Measurements from ENCODE around the gene MINDY4. TPM values are rescaled to one million over a fixed set of nuclear protein-coding genes. Genes with fewer than 3 reads are reported as not detected.

Gene MINDY4
- polyA plus RNA-seq, 2 donors, result 1.3 to 1.4 TPM

DNA sequence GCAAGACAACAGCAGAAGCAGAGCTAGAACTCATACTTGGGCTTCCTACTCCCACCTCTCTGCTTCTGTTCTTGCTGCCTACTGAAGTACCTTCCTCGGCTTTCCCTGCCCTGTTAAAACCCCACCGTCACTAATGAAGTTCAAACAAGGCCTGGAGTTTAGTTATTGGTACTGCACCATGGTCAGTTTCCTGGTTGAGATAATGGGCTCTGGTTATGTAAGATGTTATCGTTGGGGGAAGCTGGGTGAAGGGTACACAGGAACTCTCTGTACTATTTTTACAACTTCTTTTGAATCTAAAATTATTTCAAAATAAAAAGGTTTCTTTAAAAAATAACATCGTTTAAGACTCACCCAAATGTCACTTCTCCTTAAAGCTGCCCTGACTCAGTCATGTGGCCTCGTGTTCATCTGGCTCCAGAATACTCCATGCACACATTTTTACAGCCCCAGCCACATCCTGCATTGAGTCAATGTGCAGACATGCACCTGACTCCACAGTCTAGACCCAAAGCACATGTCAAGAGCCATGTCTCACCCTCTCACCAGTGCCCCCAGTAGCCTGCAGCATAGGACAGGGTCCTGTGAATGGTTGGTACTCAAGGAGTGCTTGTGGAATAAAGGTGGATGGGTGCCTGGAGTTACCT is 103.6 kb downstream of the MINDY4 start:
- 86 to 89% methylated on average over 5 of the region's 5 CpGs for WGBS, 2 donors

GRCh38 chr7:30877015-30877769 is 106.0 kb downstream of the MINDY4 start:
- Histone ChIP-seq H3K36me3 (ENCODE audit: control insufficient read depth in 2 of 2, insufficient read depth in 2 of 2, low read length in 1 of 2) (peaks cover 0 to 7% of the 10 kb centered on the region in 2 donors), H3K27me3 (ENCODE audit: control insufficient read depth in 1 of 2, insufficient read depth in 2 of 2, low read length in 2 of 2) (no peaks in the 10 kb centered on the region), H3K4me1 (ENCODE audit: control insufficient read depth in 2 of 2, insufficient read depth in 2 of 2, low read length in 1 of 2) (no peaks in the 10 kb centered on the region), H3K4me3 (ENCODE audit: low read depth in 1 of 2, low read length in 2 of 2) (no peak overlapping the region), H3K9me3 (ENCODE audit: control insufficient read depth in 2 of 2, insufficient read depth in 1 of 2, low read depth in 1 of 2, low read length in 1 of 2) (no peaks in the 10 kb centered on the region), H3K27ac (ENCODE audit: low read depth in 2 of 2, low read length in 1 of 2) (no peak overlapping the region)
- 88% methylated on average over 9 of the region's 9 CpGs for WGBS, 2 donors

More for the DNA sequence above, 103.6 kb downstream of the MINDY4 start:
- Histone ChIP-seq H3K4me3 (ENCODE audit: low read depth in 1 of 2, low read length in 2 of 2) (no peak overlapping the region), H3K27me3 (ENCODE audit: control insufficient read depth in 1 of 2, insufficient read depth in 2 of 2, low read length in 2 of 2) (no peaks in the 10 kb centered on the region), H3K27ac (ENCODE audit: low read depth in 2 of 2, low read length in 1 of 2) (no peak overlapping the region), H3K4me1 (ENCODE audit: control insufficient read depth in 2 of 2, insufficient read depth in 2 of 2, low read length in 1 of 2) (no peaks in the 10 kb centered on the region), H3K9me3 (ENCODE audit: control insufficient read depth in 2 of 2, insufficient read depth in 1 of 2, low read depth in 1 of 2, low read length in 1 of 2) (no peaks in the 10 kb centered on the region), H3K36me3 (ENCODE audit: control insufficient read depth in 2 of 2, insufficient read depth in 2 of 2, low read length in 1 of 2) (peaks cover 0 to 9% of the 10 kb centered on the region in 2 donors)

DNA sequence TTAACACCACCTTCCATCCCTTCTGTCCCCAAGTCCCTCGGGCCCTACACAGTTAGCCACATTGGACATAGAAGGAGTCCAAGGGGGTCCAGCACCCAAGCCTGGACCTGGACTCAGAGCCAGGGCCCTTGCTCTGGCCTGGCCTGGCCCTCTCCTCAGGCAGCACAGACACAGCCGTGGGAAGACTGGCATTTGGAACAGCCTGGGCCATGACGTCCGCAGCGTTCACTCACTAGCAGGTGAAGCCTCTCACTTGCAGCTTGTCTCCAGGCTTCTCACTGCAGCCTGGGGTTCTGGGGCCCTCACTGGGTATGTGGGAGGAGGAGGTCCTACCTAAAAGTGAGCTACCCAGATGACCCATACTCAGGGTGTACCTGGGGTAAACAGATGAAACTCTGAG is 106.8 kb downstream of the MINDY4 start:
- no peak overlapping the region for H3K4me3 ChIP-seq (ENCODE audit: low read depth in 1 of 2, low read length in 2 of 2)
- H3K9me3 ChIP-seq (ENCODE audit: control insufficient read depth in 2 of 2, insufficient read depth in 1 of 2, low read depth in 1 of 2, low read length in 1 of 2), result no peaks in the 10 kb centered on the region
- H3K27ac ChIP-seq (ENCODE audit: low read depth in 2 of 2, low read length in 1 of 2), result no peak overlapping the region
- H3K36me3 ChIP-seq (ENCODE audit: control insufficient read depth in 2 of 2, insufficient read depth in 2 of 2, low read length in 1 of 2), result peaks cover 0 to 2% of the 10 kb centered on the region in 2 donors
- H3K27me3 ChIP-seq (ENCODE audit: control insufficient read depth in 1 of 2, insufficient read depth in 2 of 2, low read length in 2 of 2), result no peaks in the 10 kb centered on the region
- WGBS, 2 donors, result 87 to 95% methylated on average over 5 of the region's 5 CpGs
- H3K4me1 ChIP-seq (ENCODE audit: control insufficient read depth in 2 of 2, insufficient read depth in 2 of 2, low read length in 1 of 2), result no peaks in the 10 kb centered on the region

GRCh38 chr7:30879139-30880124 is 108.2 kb downstream of the MINDY4 start:
- no peaks in the 10 kb centered on the region for H3K27me3 ChIP-seq (ENCODE audit: control insufficient read depth in 1 of 2, insufficient read depth in 2 of 2, low read length in 2 of 2)
- no peak overlapping the region for H3K4me3 ChIP-seq (ENCODE audit: low read depth in 1 of 2, low read length in 2 of 2)
- H3K9me3 ChIP-seq (ENCODE audit: control insufficient read depth in 2 of 2, insufficient read depth in 1 of 2, low read depth in 1 of 2, low read length in 1 of 2), result no peaks in the 10 kb centered on the region
- no peaks in the 10 kb centered on the region for H3K4me1 ChIP-seq (ENCODE audit: control insufficient read depth in 2 of 2, insufficient read depth in 2 of 2, low read length in 1 of 2)
- 72 to 82% methylated on average over 14 of the region's 14 CpGs for WGBS, 2 donors
- no peak overlapping the region for H3K27ac ChIP-seq (ENCODE audit: low read depth in 2 of 2, low read length in 1 of 2)
- H3K36me3 ChIP-seq (ENCODE audit: control insufficient read depth in 2 of 2, insufficient read depth in 2 of 2, low read length in 1 of 2), result no peaks in the 10 kb centered on the region

- Histone ChIP-seq H3K36me3 (ENCODE audit: control insufficient read depth in 2 of 2, insufficient read depth in 2 of 2, low read length in 1 of 2) (no peaks in the 10 kb centered on the region), H3K27ac (ENCODE audit: low read depth in 2 of 2, low read length in 1 of 2) (no peak overlapping the region)
- WGBS, 2 donors, result 46 to 53% methylated on average over 12 of the region's 12 CpGs
These were observed 109.0 kb downstream of the MINDY4 start for GRCh38 chr7:30880125-30880720.

DNA sequence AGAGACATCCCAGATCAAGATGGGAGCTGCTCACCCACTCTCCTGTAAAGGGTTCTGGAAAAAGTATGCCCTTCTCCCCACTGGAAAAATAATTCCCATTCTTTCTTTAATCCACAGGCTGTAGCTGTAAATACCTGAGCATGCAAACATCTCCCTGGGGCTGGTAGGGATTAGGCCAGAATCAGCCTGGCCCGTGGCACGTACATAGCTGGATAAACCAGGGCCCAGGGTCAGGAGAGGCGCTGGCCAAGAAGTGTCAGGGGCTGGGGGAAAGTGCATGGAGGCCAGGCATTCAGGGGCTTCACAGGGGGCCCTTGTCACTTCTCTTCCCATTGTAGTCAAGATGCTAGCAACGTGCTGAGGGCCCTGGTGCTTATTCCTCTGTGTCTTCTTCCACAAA is 109.7 kb downstream of the MINDY4 start:
- Histone ChIP-seq H3K4me1 (ENCODE audit: control insufficient read depth in 2 of 2, insufficient read depth in 2 of 2, low read length in 1 of 2) (no peaks in the 10 kb centered on the region), H3K27me3 (ENCODE audit: control insufficient read depth in 1 of 2, insufficient read depth in 2 of 2, low read length in 2 of 2) (no peaks in the 10 kb centered on the region), H3K27ac (ENCODE audit: low read depth in 2 of 2, low read length in 1 of 2) (no peak overlapping the region), H3K4me3 (ENCODE audit: low read depth in 1 of 2, low read length in 2 of 2) (no peak overlapping the region), H3K9me3 (ENCODE audit: control insufficient read depth in 2 of 2, insufficient read depth in 1 of 2, low read depth in 1 of 2, low read length in 1 of 2) (no peaks in the 10 kb centered on the region), H3K36me3 (ENCODE audit: control insufficient read depth in 2 of 2, insufficient read depth in 2 of 2, low read length in 1 of 2) (no peaks in the 10 kb centered on the region)
- WGBS, 2 donors, result 62 to 70% methylated on average over 4 of the region's 4 CpGs

More at GRCh38 chr7:30880125-30880720, 109.0 kb downstream of the MINDY4 start:
- no peak overlapping the region for H3K4me3 ChIP-seq (ENCODE audit: low read depth in 1 of 2, low read length in 2 of 2)
- H3K9me3 ChIP-seq (ENCODE audit: control insufficient read depth in 2 of 2, insufficient read depth in 1 of 2, low read depth in 1 of 2, low read length in 1 of 2), result no peaks in the 10 kb centered on the region
- H3K27me3 ChIP-seq (ENCODE audit: control insufficient read depth in 1 of 2, insufficient read depth in 2 of 2, low read length in 2 of 2), result no peaks in the 10 kb centered on the region
- no peaks in the 10 kb centered on the region for H3K4me1 ChIP-seq (ENCODE audit: control insufficient read depth in 2 of 2, insufficient read depth in 2 of 2, low read length in 1 of 2)

DNA sequence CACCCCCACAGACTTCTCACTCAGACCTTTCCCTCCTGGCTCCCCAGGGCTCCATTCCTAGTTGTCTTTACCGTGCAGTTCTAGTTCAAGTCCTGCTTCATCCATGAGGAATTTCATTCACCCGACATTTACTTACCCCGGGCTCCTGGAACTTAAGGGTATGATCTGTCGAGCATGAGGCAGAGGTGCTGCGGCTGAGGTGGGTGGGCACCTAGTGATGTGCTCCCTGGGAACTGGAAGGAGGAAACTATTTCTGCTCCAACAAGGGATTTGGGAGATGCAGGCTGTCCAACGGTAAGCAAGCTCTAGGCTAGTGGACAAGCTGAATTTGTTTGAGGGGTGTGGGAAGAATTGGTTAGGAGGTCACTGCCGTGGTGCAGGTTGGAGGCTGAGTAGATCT is 110.2 kb downstream of the MINDY4 start:
- Histone ChIP-seq H3K4me1 (ENCODE audit: control insufficient read depth in 2 of 2, insufficient read depth in 2 of 2, low read length in 1 of 2) (no peaks in the 10 kb centered on the region), H3K36me3 (ENCODE audit: control insufficient read depth in 2 of 2, insufficient read depth in 2 of 2, low read length in 1 of 2) (no peaks in the 10 kb centered on the region), H3K9me3 (ENCODE audit: control insufficient read depth in 2 of 2, insufficient read depth in 1 of 2, low read depth in 1 of 2, low read length in 1 of 2) (no peaks in the 10 kb centered on the region), H3K27ac (ENCODE audit: low read depth in 2 of 2, low read length in 1 of 2) (no peak overlapping the region), H3K4me3 (ENCODE audit: low read depth in 1 of 2, low read length in 2 of 2) (no peak overlapping the region), H3K27me3 (ENCODE audit: control insufficient read depth in 1 of 2, insufficient read depth in 2 of 2, low read length in 2 of 2) (no peaks in the 10 kb centered on the region)
- 89 to 90% methylated on average over 7 of the region's 7 CpGs for WGBS, 2 donors

- H3K9me3 ChIP-seq (ENCODE audit: control insufficient read depth in 2 of 2, insufficient read depth in 1 of 2, low read depth in 1 of 2, low read length in 1 of 2), result no peaks in the 10 kb centered on the region
- peaks cover 4 to 7% of the 10 kb centered on the region in 2 donors for H3K4me1 ChIP-seq (ENCODE audit: control insufficient read depth in 2 of 2, insufficient read depth in 2 of 2, low read length in 1 of 2)
- H3K4me3 ChIP-seq (ENCODE audit: low read depth in 1 of 2, low read length in 2 of 2), result no peak overlapping the region
- H3K27me3 ChIP-seq (ENCODE audit: control insufficient read depth in 1 of 2, insufficient read depth in 2 of 2, low read length in 2 of 2), result no peaks in the 10 kb centered on the region
- no peak overlapping the region for H3K27ac ChIP-seq (ENCODE audit: low read depth in 2 of 2, low read length in 1 of 2)
- H3K36me3 ChIP-seq (ENCODE audit: control insufficient read depth in 2 of 2, insufficient read depth in 2 of 2, low read length in 1 of 2), result no peaks in the 10 kb centered on the region
These were observed 113.7 kb downstream of the MINDY4 start for GRCh38 chr7:30884881-30885280.

GRCh38 chr7:30886608-30887011 is 115.4 kb downstream of the MINDY4 start:
- Histone ChIP-seq H3K4me1 (ENCODE audit: control insufficient read depth in 2 of 2, insufficient read depth in 2 of 2, low read length in 1 of 2) (peaks cover 4 to 7% of the 10 kb centered on the region in 2 donors), H3K27ac (ENCODE audit: low read depth in 2 of 2, low read length in 1 of 2) (no peak overlapping the region), H3K36me3 (ENCODE audit: control insufficient read depth in 2 of 2, insufficient read depth in 2 of 2, low read length in 1 of 2) (no peaks in the 10 kb centered on the region), H3K27me3 (ENCODE audit: control insufficient read depth in 1 of 2, insufficient read depth in 2 of 2, low read length in 2 of 2) (no peaks in the 10 kb centered on the region), H3K4me3 (ENCODE audit: low read depth in 1 of 2, low read length in 2 of 2) (no peak overlapping the region), H3K9me3 (ENCODE audit: control insufficient read depth in 2 of 2, insufficient read depth in 1 of 2, low read depth in 1 of 2, low read length in 1 of 2) (no peaks in the 10 kb centered on the region)
- 65 to 70% methylated on average over 7 of the region's 7 CpGs for WGBS, 2 donors

Measured in esophagus (tissue), 2 donors.